Measurements from ENCODE around the gene FAM124A. TPM values are rescaled to one million over a fixed set of nuclear protein-coding genes. Genes with fewer than 3 reads are reported as not detected.

FAM124A gene
- total RNA-seq, 4 donors from 2014 or later = 1.9 to 17.7 (median 2.7) TPM

DNA sequence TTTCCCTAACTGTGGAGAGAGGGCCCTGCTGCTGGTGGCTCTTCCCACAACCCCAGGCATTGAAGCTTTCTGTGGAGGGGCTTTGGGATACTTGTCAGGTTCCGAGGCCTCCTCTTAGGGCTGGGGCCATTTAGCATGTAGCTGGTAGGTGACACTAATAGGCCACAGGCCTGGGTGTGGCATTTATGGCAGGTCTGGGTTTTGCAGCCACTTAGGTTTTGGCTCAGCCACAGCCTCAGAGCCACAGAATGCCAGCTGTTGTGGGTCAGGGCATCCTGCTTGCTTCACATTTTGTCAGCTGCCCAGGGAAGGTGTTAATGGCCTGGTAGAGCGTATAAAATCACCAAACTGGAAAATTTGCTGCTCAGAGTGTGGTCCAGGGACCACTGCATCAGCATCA, 15.7 kb downstream of the FAM124A start:
- no peaks in the 10 kb centered on the region for H3K36me3 ChIP-seq
- TF ChIP-seq, protein P1, sequence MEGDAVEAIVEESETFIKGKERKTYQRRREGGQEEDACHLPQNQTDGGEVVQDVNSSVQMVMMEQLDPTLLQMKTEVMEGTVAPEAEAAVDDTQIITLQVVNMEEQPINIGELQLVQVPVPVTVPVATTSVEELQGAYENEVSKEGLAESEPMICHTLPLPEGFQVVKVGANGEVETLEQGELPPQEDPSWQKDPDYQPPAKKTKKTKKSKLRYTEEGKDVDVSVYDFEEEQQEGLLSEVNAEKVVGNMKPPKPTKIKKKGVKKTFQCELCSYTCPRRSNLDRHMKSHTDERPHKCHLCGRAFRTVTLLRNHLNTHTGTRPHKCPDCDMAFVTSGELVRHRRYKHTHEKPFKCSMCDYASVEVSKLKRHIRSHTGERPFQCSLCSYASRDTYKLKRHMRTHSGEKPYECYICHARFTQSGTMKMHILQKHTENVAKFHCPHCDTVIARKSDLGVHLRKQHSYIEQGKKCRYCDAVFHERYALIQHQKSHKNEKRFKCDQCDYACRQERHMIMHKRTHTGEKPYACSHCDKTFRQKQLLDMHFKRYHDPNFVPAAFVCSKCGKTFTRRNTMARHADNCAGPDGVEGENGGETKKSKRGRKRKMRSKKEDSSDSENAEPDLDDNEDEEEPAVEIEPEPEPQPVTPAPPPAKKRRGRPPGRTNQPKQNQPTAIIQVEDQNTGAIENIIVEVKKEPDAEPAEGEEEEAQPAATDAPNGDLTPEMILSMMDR (IDR thresholded peaks at IDR 0.05) = no peak
- TF ChIP-seq POLR2AphosphoS5 (IDR thresholded peaks at IDR 0.05) = no peak
- no peak for TF ChIP-seq EP300 (IDR thresholded peaks at IDR 0.05; ENCODE audit: low read depth)
- peaks cover 0 to 7% (median 4%) of the 10 kb centered on the region in 4 donors for H3K4me1 ChIP-seq
- no peaks in the 10 kb centered on the region for H3K27me3 ChIP-seq
- no peak for DNase-seq
- no peak overlapping the region for H3K27ac ChIP-seq
- intact Hi-C loops (cut with DNase I; ENCODE audit: low total_unique reads) (no loop called here), in situ Hi-C loops (cut with MboI; ENCODE audit: low pct_ligation_motif_present in 1 of 4, low pct_unique_long_range_greater_than_20kb in 1 of 4, low sequenced_read_pairs in 3 of 4) (no loop called here)
- H3K4me3 ChIP-seq = no peak overlapping the region
- H3K9me3 ChIP-seq = no peaks in the 10 kb centered on the region
- WGBS, 2 donors (ENCODE audit: low coverage in 1 of 2) = 71 to 85% methylated on average over 1 to 2 of the region's 2 CpGs

DNA sequence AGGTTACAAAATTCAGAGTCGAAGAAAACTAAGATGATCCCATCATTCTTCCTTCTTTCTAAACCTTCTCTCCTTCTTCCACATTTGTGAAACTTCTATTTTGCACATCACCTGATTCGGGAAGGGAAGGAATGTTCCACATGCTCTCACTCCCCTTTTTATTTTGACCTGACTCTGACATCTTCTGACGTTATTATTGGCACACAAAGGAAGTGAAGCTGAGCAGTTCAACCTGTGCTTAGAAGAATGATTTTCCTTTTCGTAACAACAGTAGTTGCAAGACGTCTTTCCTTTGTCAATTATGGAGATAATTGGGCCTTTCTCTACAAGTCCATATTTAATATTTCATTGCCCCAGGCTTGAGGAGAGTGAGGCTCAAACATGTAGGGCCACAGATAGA, 18.0 kb downstream of the FAM124A start:
- intact Hi-C loops (cut with DNase I; ENCODE audit: low total_unique reads) (no loop called here), in situ Hi-C loops (cut with MboI; ENCODE audit: low pct_ligation_motif_present in 1 of 4, low pct_unique_long_range_greater_than_20kb in 1 of 4, low sequenced_read_pairs in 3 of 4) (no loop called here)
- no peaks in the 10 kb centered on the region for H3K9me3 ChIP-seq
- no peak for TF ChIP-seq POLR2AphosphoS5 (IDR thresholded peaks at IDR 0.05)
- TF ChIP-seq EP300 (IDR thresholded peaks at IDR 0.05; ENCODE audit: low read depth) = no peak
- TF ChIP-seq, protein P1 (IDR thresholded peaks at IDR 0.05) = no peak
- no peak for TF ChIP-seq POLR2A (IDR thresholded peaks at IDR 0.05)
- H3K4me1 ChIP-seq = peaks cover 0 to 7% (median 4%) of the 10 kb centered on the region in 4 donors
- H3K27me3 ChIP-seq = no peaks in the 10 kb centered on the region
- no peaks in the 10 kb centered on the region for H3K36me3 ChIP-seq
- DNase-seq = no peak
- peak overlapping the region in 3 of 4 donors; percentile 28 to 66 (median 58) for H3K27ac ChIP-seq
- no peak overlapping the region for H3K4me3 ChIP-seq
- 49 to 66% methylated on average over 5 of the region's 5 CpGs for WGBS, 2 donors (ENCODE audit: low coverage in 1 of 2)

DNA sequence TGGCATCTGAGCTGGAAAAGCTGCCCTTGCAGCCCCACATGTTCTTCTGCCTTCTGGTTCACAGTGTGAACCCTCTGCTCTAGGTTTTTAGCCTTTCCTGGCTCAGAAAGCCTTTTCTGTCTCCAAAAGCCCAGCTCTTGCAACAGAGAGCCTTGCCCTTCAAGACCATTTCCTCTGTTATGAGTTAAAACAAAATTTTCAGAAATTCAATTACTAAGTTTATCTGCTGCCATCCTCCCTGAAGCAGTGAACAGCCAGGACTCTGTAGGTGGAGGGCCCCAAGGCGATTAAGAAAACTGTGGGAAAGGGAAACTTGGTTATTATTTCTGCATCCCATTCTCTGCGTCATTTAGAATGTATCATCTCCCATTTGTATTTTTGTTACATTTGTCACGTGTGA, 18.8 kb downstream of the FAM124A start:
- Histone ChIP-seq H3K27ac (peak overlapping the region; percentile 20 to 66 (median 43)), H3K4me1 (peaks cover 0 to 7% (median 4%) of the 10 kb centered on the region in 4 donors), H3K36me3 (no peaks in the 10 kb centered on the region), H3K27me3 (no peaks in the 10 kb centered on the region), H3K9me3 (no peaks in the 10 kb centered on the region), H3K4me3 (no peak overlapping the region)
- in situ Hi-C loops (cut with MboI; ENCODE audit: low pct_ligation_motif_present in 1 of 4, low pct_unique_long_range_greater_than_20kb in 1 of 4, low sequenced_read_pairs in 3 of 4) (no loop called here), intact Hi-C loops (cut with DNase I; ENCODE audit: low total_unique reads) (no loop called here)
- 80 to 86% methylated on average over 2 to 3 of the region's 3 CpGs for WGBS, 2 donors (ENCODE audit: low coverage in 1 of 2)
- TF ChIP-seq POLR2AphosphoS5 (IDR thresholded peaks at IDR 0.05) (no peak), POLR2A (IDR thresholded peaks at IDR 0.05) (no peak), EP300 (IDR thresholded peaks at IDR 0.05; ENCODE audit: low read depth) (no peak)
- TF ChIP-seq, protein P1 (IDR thresholded peaks at IDR 0.05) = no peak
- no peak for DNase-seq

DNA sequence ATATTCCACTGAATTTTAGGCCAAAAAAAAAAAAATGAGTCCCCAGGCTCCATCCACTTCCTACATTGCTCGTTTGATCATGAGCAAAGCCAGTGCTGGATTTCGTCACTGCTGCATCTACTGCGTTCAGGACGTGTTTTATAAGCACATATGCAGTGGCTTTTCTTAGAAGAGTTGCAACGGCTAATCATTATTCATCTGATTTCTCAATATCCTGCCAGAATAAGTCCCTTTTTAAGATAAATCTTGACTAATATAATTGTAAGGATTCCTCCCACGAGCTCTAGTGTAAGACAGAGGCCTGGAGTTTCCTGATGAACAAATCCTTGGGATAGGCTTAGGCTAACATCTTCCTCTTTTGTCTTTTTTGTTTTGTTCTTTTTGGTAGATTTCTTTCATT, 19.5 kb downstream of the FAM124A start:
- no peaks in the 10 kb centered on the region for H3K27me3 ChIP-seq
- in situ Hi-C loops (cut with MboI; ENCODE audit: low pct_ligation_motif_present in 1 of 4, low pct_unique_long_range_greater_than_20kb in 1 of 4, low sequenced_read_pairs in 3 of 4) = no loop called here
- H3K4me1 ChIP-seq = peaks cover 3 to 7% (median 4%) of the 10 kb centered on the region in 4 donors
- peak; percentile 56 for TF ChIP-seq EP300 (IDR thresholded peaks at IDR 0.05; ENCODE audit: low read depth)
- peak; percentile 38 to 75 (median 68) for TF ChIP-seq POLR2AphosphoS5 (IDR thresholded peaks at IDR 0.05)
- TF ChIP-seq, protein P1 (IDR thresholded peaks at IDR 0.05) = no peak
- TF ChIP-seq POLR2A (IDR thresholded peaks at IDR 0.05) = no peak
- H3K27ac ChIP-seq = peak overlapping the region; percentile 20 to 66 (median 44)
- H3K4me3 ChIP-seq = no peak overlapping the region
- intact Hi-C loops (cut with DNase I; ENCODE audit: low total_unique reads) = no loop called here
- H3K9me3 ChIP-seq = no peaks in the 10 kb centered on the region
- no peaks in the 10 kb centered on the region for H3K36me3 ChIP-seq
- peak; percentile 19 for DNase-seq
- whole genome bisulfite sequencing, 2 donors (ENCODE audit: low coverage in 1 of 2) = 60 to 69% methylated on average over 6 of the region's 6 CpGs

Measured in transverse colon (tissue), 4 donors.